Neuron (in vitro differentiated cells): ENCODE measurements around the gene SWI5.
A peak's percentile ranks its signal among the peaks of the same experiment; 100 is the strongest.

Experiments
- H2AFZ ChIP-seq: one replicate; pipeline ENCODE4 v1.6.1; 2013; ENCODE audit warnings: low read depth, mild to moderate bottlenecking, inconsistent platforms, low read length, moderate library complexity
- H3K27me3 ChIP-seq: one replicate; pipeline ENCODE4 v1.6.1; 2013; ENCODE audit warnings: low read length; ENCODE audit not compliant: insufficient read depth
- H3K36me3 ChIP-seq: one replicate; pipeline ENCODE4 v1.6.1; 2013; ENCODE audit warnings: low read length; ENCODE audit not compliant: insufficient read depth
- H3K4me1 ChIP-seq: one replicate; pipeline ENCODE4 v1.6.1; 2013; ENCODE audit warnings: low read length; ENCODE audit not compliant: insufficient read depth
- H3K4me3 ChIP-seq: 2 replicates; pipeline ENCODE4 v1.5.1; 2013; ENCODE audit warnings: mild to moderate bottlenecking, low read length, moderate library complexity
- H3K9me3 ChIP-seq: one replicate; pipeline ENCODE4 v1.6.1; 2013; ENCODE audit warnings: low read length

SWI5 gene

GRCh38 chr9:128296340-128297220, 20.5 kb downstream of the SWI5 start:
- H3K36me3 ChIP-seq, result no peaks in the 10 kb centered on the region
- H3K4me3 ChIP-seq, result no peak overlapping the region
- H3K27me3 ChIP-seq, result no peaks in the 10 kb centered on the region
- no peak overlapping the region for H2AFZ ChIP-seq
- H3K9me3 ChIP-seq, result no peaks in the 10 kb centered on the region
- H3K4me1 ChIP-seq, result no peaks in the 10 kb centered on the region

DNA sequence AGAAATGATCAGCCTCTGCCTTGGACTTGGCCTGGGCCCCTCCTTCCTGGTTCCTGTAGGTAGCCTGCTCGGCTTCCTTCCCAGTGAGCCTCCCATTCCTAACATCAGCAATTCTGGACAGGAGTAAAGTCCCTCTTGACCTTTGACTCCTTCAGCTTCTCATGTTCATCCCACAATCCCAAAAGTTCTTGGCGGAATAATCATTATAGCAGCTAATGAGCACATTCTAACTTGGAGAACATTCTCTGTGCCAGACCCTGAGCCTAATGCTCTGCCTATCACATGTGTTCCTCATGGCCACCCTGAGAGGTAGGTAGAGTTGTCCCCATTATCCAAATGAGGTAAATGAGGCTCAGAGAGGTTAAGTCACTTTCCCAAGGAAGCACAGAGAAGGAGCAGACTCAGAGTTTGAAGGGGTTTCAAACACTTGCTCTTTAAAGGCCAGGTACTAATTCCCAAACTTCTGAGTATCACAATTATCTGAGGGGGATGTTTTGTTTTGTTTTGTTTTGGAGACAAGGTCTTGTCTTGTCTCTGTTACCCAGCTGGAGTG, 21.2 kb downstream of the SWI5 start:
- H3K9me3 ChIP-seq, result no peaks in the 10 kb centered on the region

GRCh38 chr9:128298535-128299482, 22.7 kb downstream of the SWI5 start:
- Histone ChIP-seq H3K9me3 (no peaks in the 10 kb centered on the region), H3K27me3 (no peaks in the 10 kb centered on the region), H3K4me1 (no peaks in the 10 kb centered on the region), H3K4me3 (no peak overlapping the region), H2AFZ (no peak overlapping the region), H3K36me3 (no peaks in the 10 kb centered on the region)

More for the DNA sequence above, 21.2 kb downstream of the SWI5 start:
- Histone ChIP-seq H3K27me3 (no peaks in the 10 kb centered on the region), H3K4me1 (no peaks in the 10 kb centered on the region), H3K36me3 (no peaks in the 10 kb centered on the region), H3K4me3 (no peak overlapping the region), H2AFZ (no peak overlapping the region)

GRCh38 chr9:128304136-128304970, 28.3 kb downstream of the SWI5 start:
- peaks cover 8% of the 10 kb centered on the region for H3K36me3 ChIP-seq

GRCh38 chr9:128304971-128305288, 28.9 kb downstream of the SWI5 start:
- Histone ChIP-seq H3K4me3 (no peak overlapping the region), H3K36me3 (peaks cover 14% of the 10 kb centered on the region), H3K27me3 (no peaks in the 10 kb centered on the region), H3K4me1 (no peaks in the 10 kb centered on the region), H3K9me3 (no peaks in the 10 kb centered on the region), H2AFZ (no peak overlapping the region)

More at GRCh38 chr9:128304136-128304970, 28.3 kb downstream of the SWI5 start:
- H3K4me3 ChIP-seq, result no peak overlapping the region
- no peaks in the 10 kb centered on the region for H3K4me1 ChIP-seq
- no peak overlapping the region for H2AFZ ChIP-seq
- no peaks in the 10 kb centered on the region for H3K9me3 ChIP-seq
- no peaks in the 10 kb centered on the region for H3K27me3 ChIP-seq

DNA sequence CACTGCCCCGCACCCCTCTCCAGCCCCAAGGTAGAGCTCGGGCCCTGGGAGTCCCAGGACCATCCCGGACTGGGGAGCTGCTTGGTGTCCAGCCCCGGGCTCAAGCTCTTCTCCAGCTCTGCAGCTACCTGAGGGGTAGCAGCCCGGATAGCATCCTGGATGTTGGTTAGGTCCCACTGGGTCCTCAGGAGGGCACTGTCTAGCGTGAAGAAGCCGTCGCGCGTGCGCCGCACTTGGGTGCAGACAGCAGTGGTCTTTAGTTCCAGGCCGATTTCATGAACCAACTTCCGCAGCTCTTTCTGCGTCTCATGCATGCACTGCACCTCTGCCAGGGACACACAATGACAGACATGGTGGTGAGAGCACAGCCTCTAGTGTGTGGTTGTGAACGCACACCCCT, 33.5 kb downstream of the SWI5 start:
- H2AFZ ChIP-seq, result no peak overlapping the region
- H3K4me3 ChIP-seq, result no peak overlapping the region
- no peaks in the 10 kb centered on the region for H3K9me3 ChIP-seq
- H3K36me3 ChIP-seq, result peaks cover 39% of the 10 kb centered on the region
- no peaks in the 10 kb centered on the region for H3K4me1 ChIP-seq
- no peaks in the 10 kb centered on the region for H3K27me3 ChIP-seq

DNA sequence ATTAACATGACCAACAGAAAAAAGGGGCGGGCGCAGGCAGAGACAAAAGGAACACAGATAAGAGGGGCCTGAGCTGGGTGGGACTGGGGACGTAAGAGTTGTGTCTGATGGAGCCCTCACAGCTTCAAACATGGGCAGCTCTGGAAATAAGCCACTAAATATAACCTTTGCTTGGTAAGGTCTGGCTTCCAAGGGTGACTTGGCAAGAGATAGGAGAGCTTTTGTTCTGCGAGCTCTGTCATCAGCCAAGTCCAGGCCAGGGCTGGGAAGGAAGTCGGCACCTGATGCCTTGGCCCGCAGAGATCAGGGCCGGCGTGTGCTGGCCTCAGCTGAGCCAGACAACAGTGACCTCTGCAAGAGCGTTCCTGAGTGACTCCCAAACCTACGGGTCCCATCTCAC, 34.4 kb downstream of the SWI5 start:
- Histone ChIP-seq H3K9me3 (no peaks in the 10 kb centered on the region), H3K36me3 (peaks cover 47% of the 10 kb centered on the region), H3K4me1 (no peaks in the 10 kb centered on the region), H3K4me3 (no peak overlapping the region), H3K27me3 (no peaks in the 10 kb centered on the region), H2AFZ (no peak overlapping the region)

GRCh38 chr9:128314697-128315096, 38.6 kb downstream of the SWI5 start:
- peaks cover 55% of the 10 kb centered on the region for H3K36me3 ChIP-seq
- no peak overlapping the region for H2AFZ ChIP-seq
- no peaks in the 10 kb centered on the region for H3K9me3 ChIP-seq
- no peaks in the 10 kb centered on the region for H3K27me3 ChIP-seq
- H3K4me1 ChIP-seq, result no peaks in the 10 kb centered on the region
- no peak overlapping the region for H3K4me3 ChIP-seq

DNA sequence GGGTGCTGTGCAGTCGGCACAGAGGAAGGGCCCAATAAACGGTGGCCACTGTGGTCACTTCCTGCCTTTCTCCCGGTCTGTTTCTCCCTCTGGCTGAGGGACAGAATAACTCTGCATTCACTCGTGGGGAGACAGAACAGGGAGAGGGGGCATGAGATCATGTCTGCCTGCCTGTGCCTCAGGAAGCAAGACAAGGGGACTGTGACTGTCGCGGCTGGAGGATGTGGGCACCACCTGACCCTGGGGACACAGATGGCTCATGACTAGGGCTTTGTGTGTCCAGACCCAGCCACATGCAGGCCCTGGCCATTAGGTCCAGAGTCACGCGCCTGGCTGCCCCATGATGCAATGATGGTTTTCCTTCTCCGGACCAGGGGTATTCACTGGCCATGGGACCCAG, 40.3 kb downstream of the SWI5 start:
- H3K36me3 ChIP-seq, result peaks cover 38% of the 10 kb centered on the region
- H3K4me3 ChIP-seq, result no peak overlapping the region
- no peaks in the 10 kb centered on the region for H3K27me3 ChIP-seq
- no peak overlapping the region for H2AFZ ChIP-seq
- no peaks in the 10 kb centered on the region for H3K9me3 ChIP-seq
- peaks cover 4% of the 10 kb centered on the region for H3K4me1 ChIP-seq

DNA sequence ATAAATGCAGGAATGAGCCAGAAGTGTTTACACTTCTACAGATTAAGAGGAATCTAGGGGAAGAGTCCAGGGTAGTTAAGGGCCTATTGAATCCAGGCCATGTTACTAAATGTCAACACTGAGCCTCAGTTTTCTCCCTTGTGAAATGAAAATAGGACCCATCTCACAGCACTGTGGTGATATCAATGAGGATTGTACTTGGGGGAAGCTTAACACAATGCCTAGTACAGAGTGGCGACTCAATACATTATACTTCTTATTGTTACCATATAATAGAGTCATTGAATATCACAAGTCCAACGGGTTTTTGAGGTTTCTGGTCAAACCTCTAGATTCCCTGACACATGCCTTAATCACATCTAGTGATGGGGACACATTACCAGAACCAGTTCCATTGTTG, 41.6 kb downstream of the SWI5 start:
- no peak overlapping the region for H2AFZ ChIP-seq
- H3K36me3 ChIP-seq, result peaks cover 37% of the 10 kb centered on the region
- H3K4me1 ChIP-seq, result peaks cover 8% of the 10 kb centered on the region
- H3K4me3 ChIP-seq, result no peak overlapping the region
- no peaks in the 10 kb centered on the region for H3K27me3 ChIP-seq
- no peaks in the 10 kb centered on the region for H3K9me3 ChIP-seq

GRCh38 chr9:128321343-128321742, 45.3 kb downstream of the SWI5 start:
- H3K36me3 ChIP-seq, result peaks cover 35% of the 10 kb centered on the region
- no peaks in the 10 kb centered on the region for H3K27me3 ChIP-seq
- H3K9me3 ChIP-seq, result no peaks in the 10 kb centered on the region
- peaks cover 17% of the 10 kb centered on the region for H3K4me1 ChIP-seq
- H2AFZ ChIP-seq, result no peak overlapping the region
- peak overlapping the region; percentile 53 for H3K4me3 ChIP-seq

- Histone ChIP-seq H3K4me1 (peaks cover 17% of the 10 kb centered on the region), H3K27me3 (no peaks in the 10 kb centered on the region), H3K4me3 (peak overlapping the region; percentile 53), H3K9me3 (no peaks in the 10 kb centered on the region), H3K36me3 (peaks cover 32% of the 10 kb centered on the region), H2AFZ (no peak overlapping the region)
Observed at GRCh38 chr9:128321879-128322403, 45.9 kb downstream of the SWI5 start.
